HepG2 (cell line): ENCODE results near the gene TGFA. TPM values are rescaled to one million over a fixed set of nuclear protein-coding genes. Genes with fewer than 3 reads are reported as not detected.

Experiments
- ELF1 ChIP-seq: sonication (generic); formaldehyde crosslinking; IDR thresholded peaks from 2 replicates; pipeline ENCODE4 v1.4.0; 2020; ENCODE audit warnings: missing genetic modification reagents
- NCOA5 ChIP-seq: sonication (generic); formaldehyde crosslinking; IDR thresholded peaks from 2 replicates; pipeline ENCODE4 v1.4.0; 2020; ENCODE audit warnings: missing genetic modification reagents
- NFE2 ChIP-seq: sonication (generic); formaldehyde crosslinking; IDR thresholded peaks from 2 replicates; pipeline ENCODE4 v1.4.0; 2020; ENCODE audit warnings: missing genetic modification reagents
- NRL ChIP-seq: sonication (generic); formaldehyde crosslinking; IDR thresholded peaks from 2 replicates; pipeline ENCODE4 v1.5.0; 2020; ENCODE audit warnings: missing genetic modification reagents, mild to moderate bottlenecking, moderate library complexity, borderline replicate concordance
- RAD51 ChIP-seq: fragments of 450-650 bp; IDR thresholded peaks from 2 replicates; pipeline ENCODE4 v1.6.1; 2016; ENCODE audit warnings: borderline replicate concordance
- RARG ChIP-seq: sonication (generic); formaldehyde crosslinking; IDR thresholded peaks from 2 replicates; pipeline ENCODE4 v1.4.0; 2020; ENCODE audit warnings: low read depth, mild to moderate bottlenecking, missing genetic modification reagents
- SETDB1 ChIP-seq: sonication (generic); formaldehyde crosslinking; IDR thresholded peaks from 2 replicates; pipeline ENCODE4 v1.5.1; 2020; ENCODE audit warnings: missing genetic modification reagents, mild to moderate bottlenecking, borderline replicate concordance
- SRY ChIP-seq: sonication (generic); formaldehyde crosslinking; IDR thresholded peaks from 2 replicates; pipeline ENCODE4 v1.8.0; 2022; ENCODE audit warnings: mild to moderate bottlenecking, missing genetic modification reagents
- ZBTB7A ChIP-seq: sonication (generic); formaldehyde crosslinking; IDR thresholded peaks from 2 replicates; pipeline ENCODE4 v1.8.0; 2022; ENCODE audit warnings: mild to moderate bottlenecking, missing genetic modification reagents
- ZFX ChIP-seq: sonication (generic); formaldehyde crosslinking; IDR thresholded peaks from 2 replicates; pipeline ENCODE4 v1.4.0; 2020; ENCODE audit warnings: mild to moderate bottlenecking, low read depth, missing genetic modification reagents, moderate library complexity
- ZNF10 ChIP-seq: sonication (generic); formaldehyde crosslinking; IDR thresholded peaks from 2 replicates; pipeline ENCODE4 v1.4.0; 2020; ENCODE audit warnings: mild to moderate bottlenecking, low read depth, missing genetic modification reagents, borderline replicate concordance
- ZNF17 ChIP-seq: sonication (generic); formaldehyde crosslinking; IDR thresholded peaks from 2 replicates; pipeline ENCODE4 v1.5.0; 2020; ENCODE audit warnings: mild to moderate bottlenecking, missing genetic modification reagents
- ZNF530 ChIP-seq: sonication (generic); formaldehyde crosslinking; IDR thresholded peaks from 2 replicates; pipeline ENCODE4 v1.5.0; 2020; ENCODE audit warnings: low read depth, mild to moderate bottlenecking, missing genetic modification reagents
- ZNF550 ChIP-seq: sonication (generic); formaldehyde crosslinking; IDR thresholded peaks from 2 replicates; pipeline ENCODE4 v1.4.0; 2020; ENCODE audit warnings: mild to moderate bottlenecking, missing genetic modification reagents, borderline replicate concordance
- ZNF660 ChIP-seq: sonication (generic); formaldehyde crosslinking; IDR thresholded peaks from 2 replicates; pipeline ENCODE4 v1.5.1; 2020; ENCODE audit warnings: mild to moderate bottlenecking, low read depth, missing genetic modification reagents, borderline replicate concordance
- ZNF768 ChIP-seq: sonication (generic); formaldehyde crosslinking; IDR thresholded peaks from 2 replicates; pipeline ENCODE4 v1.4.0; 2020; ENCODE audit warnings: missing genetic modification reagents
- polyA plus RNA-seq, 8 experiments: library from polyadenylated mRNA; depleted of rRNA in 3 of 8; stranded (reverse) in 7 of 8; unstranded in 1 of 8; fragments of >200 nt; fragmentation: Illumina TruSeq in 4 of 8; extraction: Trizol in 4 of 8; gene quantifications; 2 replicates each; pipeline versions ENCODE4 v1.2.1 to v1.2.3, GENCODE V29; 2011 to 2016; ENCODE audit warnings: low read depth in 4 of 8, missing spikeins in 1 of 8, mixed read lengths in 1 of 8; ENCODE audit not compliant: insufficient read depth in 1 of 8
- total RNA-seq, 5 experiments: library from RNA; depleted of rRNA; stranded (reverse); fragments of >200 nt; fragmentation: Illumina TruSeq; extraction: Trizol; gene quantifications; 2 replicates each; pipeline ENCODE4 v1.2.3, GENCODE V29; 2016; ENCODE audit warnings: low read depth in 1 of 5
- TF ChIP-seq, protein P1 (sequence below): sonication (generic); formaldehyde crosslinking; IDR thresholded peaks from 2 replicates; pipeline ENCODE4 v1.5.1; 2020; ENCODE audit warnings: mild to moderate bottlenecking, moderate library complexity, missing genetic modification reagents
- TF ChIP-seq, protein P2 (sequence below): sonication (generic); formaldehyde crosslinking; IDR thresholded peaks from 2 replicates; pipeline ENCODE4 v1.4.0; 2020; ENCODE audit warnings: missing genetic modification reagents
- TF ChIP-seq, protein P3 (sequence below): IDR thresholded peaks from 2 replicates; pipeline ENCODE4 v1.6.1; 2012; ENCODE audit warnings: inconsistent platforms
- TF ChIP-seq, protein P4 (sequence below): sonication (generic); formaldehyde crosslinking; IDR thresholded peaks from 2 replicates; pipeline ENCODE4 v1.5.0; 2020; ENCODE audit warnings: missing genetic modification reagents
- TF ChIP-seq, protein P5 (sequence below): IDR thresholded peaks from 2 replicates; pipeline ENCODE4 v1.6.1; 2016; ENCODE audit warnings: low read depth, control low read depth
- TF ChIP-seq, protein P6 (sequence below): sonication (generic); formaldehyde crosslinking; IDR thresholded peaks from 2 replicates; pipeline ENCODE4 v1.8.0; 2023; ENCODE audit warnings: mild to moderate bottlenecking, missing genetic modification reagents

TGFA gene
- total and polyA plus RNA-seq, 2 of the 13 experiments (the other 11 are each of a cell fraction or from before 2014, with no cell fraction given), result 7.8 to 15.3 TPM

DNA sequence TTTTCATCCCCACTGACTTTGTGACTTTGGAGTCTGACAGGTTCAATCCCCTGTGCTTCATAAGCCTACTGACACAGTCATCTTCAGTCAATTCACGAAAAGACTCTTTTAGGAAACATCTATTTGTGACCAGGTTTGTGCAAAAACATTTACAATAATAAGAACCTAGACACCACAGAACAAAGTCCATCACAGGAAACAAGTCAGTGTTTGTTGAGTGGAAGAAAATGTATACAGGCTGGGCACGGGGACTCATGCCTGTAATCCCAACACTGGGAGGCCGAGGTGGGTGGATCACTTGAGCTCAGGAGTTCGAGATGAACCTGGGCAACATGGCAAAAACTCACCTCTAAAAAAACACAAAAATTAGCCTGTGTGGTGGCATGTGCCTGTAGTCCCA is 49.7 kb downstream of the TGFA start (continued):
- TF ChIP-seq SETDB1 (CRISPR knock-in tag), result no peak
- TF ChIP-seq, protein P1, sequence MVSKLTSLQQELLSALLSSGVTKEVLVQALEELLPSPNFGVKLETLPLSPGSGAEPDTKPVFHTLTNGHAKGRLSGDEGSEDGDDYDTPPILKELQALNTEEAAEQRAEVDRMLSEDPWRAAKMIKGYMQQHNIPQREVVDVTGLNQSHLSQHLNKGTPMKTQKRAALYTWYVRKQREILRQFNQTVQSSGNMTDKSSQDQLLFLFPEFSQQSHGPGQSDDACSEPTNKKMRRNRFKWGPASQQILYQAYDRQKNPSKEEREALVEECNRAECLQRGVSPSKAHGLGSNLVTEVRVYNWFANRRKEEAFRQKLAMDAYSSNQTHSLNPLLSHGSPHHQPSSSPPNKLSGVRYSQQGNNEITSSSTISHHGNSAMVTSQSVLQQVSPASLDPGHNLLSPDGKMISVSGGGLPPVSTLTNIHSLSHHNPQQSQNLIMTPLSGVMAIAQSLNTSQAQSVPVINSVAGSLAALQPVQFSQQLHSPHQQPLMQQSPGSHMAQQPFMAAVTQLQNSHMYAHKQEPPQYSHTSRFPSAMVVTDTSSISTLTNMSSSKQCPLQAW (CRISPR knock-in tag), result peak; percentile 59; the same call in 1 of the 2 replicates
- no peak for TF ChIP-seq ZNF550 (CRISPR knock-in tag)
- no peak for TF ChIP-seq ZBTB7A
- TF ChIP-seq NCOA5 (CRISPR knock-in tag), result no peak
- TF ChIP-seq ZNF768 (CRISPR knock-in tag), result no peak
- TF ChIP-seq, protein P2, sequence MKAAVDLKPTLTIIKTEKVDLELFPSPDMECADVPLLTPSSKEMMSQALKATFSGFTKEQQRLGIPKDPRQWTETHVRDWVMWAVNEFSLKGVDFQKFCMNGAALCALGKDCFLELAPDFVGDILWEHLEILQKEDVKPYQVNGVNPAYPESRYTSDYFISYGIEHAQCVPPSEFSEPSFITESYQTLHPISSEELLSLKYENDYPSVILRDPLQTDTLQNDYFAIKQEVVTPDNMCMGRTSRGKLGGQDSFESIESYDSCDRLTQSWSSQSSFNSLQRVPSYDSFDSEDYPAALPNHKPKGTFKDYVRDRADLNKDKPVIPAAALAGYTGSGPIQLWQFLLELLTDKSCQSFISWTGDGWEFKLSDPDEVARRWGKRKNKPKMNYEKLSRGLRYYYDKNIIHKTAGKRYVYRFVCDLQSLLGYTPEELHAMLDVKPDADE (CRISPR knock-in tag), result no peak
- TF ChIP-seq ZFX (CRISPR knock-in tag), result no peak
- TF ChIP-seq, protein P3, sequence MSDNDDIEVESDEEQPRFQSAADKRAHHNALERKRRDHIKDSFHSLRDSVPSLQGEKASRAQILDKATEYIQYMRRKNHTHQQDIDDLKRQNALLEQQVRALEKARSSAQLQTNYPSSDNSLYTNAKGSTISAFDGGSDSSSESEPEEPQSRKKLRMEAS, result no peak
- no peak for TF ChIP-seq RAD51
- TF ChIP-seq ZNF660, result no peak
- no peak for TF ChIP-seq ZNF530 (CRISPR knock-in tag)
- TF ChIP-seq, protein P4, sequence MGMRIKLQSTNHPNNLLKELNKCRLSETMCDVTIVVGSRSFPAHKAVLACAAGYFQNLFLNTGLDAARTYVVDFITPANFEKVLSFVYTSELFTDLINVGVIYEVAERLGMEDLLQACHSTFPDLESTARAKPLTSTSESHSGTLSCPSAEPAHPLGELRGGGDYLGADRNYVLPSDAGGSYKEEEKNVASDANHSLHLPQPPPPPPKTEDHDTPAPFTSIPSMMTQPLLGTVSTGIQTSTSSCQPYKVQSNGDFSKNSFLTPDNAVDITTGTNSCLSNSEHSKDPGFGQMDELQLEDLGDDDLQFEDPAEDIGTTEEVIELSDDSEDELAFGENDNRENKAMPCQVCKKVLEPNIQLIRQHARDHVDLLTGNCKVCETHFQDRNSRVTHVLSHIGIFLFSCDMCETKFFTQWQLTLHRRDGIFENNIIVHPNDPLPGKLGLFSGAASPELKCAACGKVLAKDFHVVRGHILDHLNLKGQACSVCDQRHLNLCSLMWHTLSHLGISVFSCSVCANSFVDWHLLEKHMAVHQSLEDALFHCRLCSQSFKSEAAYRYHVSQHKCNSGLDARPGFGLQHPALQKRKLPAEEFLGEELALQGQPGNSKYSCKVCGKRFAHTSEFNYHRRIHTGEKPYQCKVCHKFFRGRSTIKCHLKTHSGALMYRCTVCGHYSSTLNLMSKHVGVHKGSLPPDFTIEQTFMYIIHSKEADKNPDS (CRISPR knock-in tag), result no peak
- TF ChIP-seq NRL (CRISPR knock-in tag), result no peak
- no peak for TF ChIP-seq ZNF10 (CRISPR knock-in tag)
- TF ChIP-seq ZNF17 (CRISPR knock-in tag), result no peak
- TF ChIP-seq, protein P5, sequence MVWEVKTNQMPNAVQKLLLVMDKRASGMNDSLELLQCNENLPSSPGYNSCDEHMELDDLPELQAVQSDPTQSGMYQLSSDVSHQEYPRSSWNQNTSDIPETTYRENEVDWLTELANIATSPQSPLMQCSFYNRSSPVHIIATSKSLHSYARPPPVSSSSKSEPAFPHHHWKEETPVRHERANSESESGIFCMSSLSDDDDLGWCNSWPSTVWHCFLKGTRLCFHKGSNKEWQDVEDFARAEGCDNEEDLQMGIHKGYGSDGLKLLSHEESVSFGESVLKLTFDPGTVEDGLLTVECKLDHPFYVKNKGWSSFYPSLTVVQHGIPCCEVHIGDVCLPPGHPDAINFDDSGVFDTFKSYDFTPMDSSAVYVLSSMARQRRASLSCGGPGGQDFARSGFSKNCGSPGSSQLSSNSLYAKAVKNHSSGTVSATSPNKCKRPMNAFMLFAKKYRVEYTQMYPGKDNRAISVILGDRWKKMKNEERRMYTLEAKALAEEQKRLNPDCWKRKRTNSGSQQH (CRISPR knock-in tag), result no peak
- no peak for TF ChIP-seq ELF1 (CRISPR knock-in tag)
- TF ChIP-seq RARG (CRISPR knock-in tag), result no peak
- TF ChIP-seq, protein P6, sequence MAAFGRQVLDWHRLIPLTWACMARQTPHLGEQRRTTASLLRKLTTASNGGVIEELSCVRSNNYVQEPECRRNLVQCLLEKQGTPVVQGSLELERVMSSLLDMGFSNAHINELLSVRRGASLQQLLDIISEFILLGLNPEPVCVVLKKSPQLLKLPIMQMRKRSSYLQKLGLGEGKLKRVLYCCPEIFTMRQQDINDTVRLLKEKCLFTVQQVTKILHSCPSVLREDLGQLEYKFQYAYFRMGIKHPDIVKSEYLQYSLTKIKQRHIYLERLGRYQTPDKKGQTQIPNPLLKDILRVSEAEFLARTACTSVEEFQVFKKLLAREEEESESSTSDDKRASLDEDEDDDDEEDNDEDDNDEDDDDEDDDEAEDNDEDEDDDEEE (CRISPR knock-in tag), result no peak
- TF ChIP-seq NFE2, result no peak
- no peak for TF ChIP-seq SRY (CRISPR knock-in tag)
